UCSD-AML1 (cell line): Measurements from ENCODE around the gene GBX2.

Experiments
- DNase-seq: peaks from one replicate; lab custom pipeline; 2025; ENCODE audit not compliant: unreplicated experiment; lab: John Stamatoyannopoulos, UW

Gene GBX2

GRCh38 chr2:236168110-236169080 lies at the start of gene GBX2:
GBX2 (minus strand) TSS chr2:236168386; CDS start chr2:236167971, 415 bp downstream.
- no peak for DNase-seq

GRCh38 chr2:236217926-236218325 lies 49.7 kb upstream of the GBX2 start:
- DNase-seq = no peak

GRCh38 chr2:236216711-236217110 lies 48.5 kb upstream of the GBX2 start:
- DNase-seq = no peak

- DNase-seq = no peak
These were observed 47.7 kb upstream of the GBX2 start for GRCh38 chr2:236215761-236216333.

- no peak for DNase-seq
These were observed 47.0 kb upstream of the GBX2 start for GRCh38 chr2:236215196-236215595.

GRCh38 chr2:236214376-236214995 lies 46.3 kb upstream of the GBX2 start:
- no peak for DNase-seq

GRCh38 chr2:236211296-236211695 lies 43.1 kb upstream of the GBX2 start:
- no peak for DNase-seq

GRCh38 chr2:236210536-236210935 lies 42.4 kb upstream of the GBX2 start:
- DNase-seq = no peak

GRCh38 chr2:236209996-236210395 lies 41.8 kb upstream of the GBX2 start:
- DNase-seq = no peak

- DNase-seq = no peak
These were observed 41.3 kb upstream of the GBX2 start for GRCh38 chr2:236209535-236209934.

GRCh38 chr2:236208019-236208926 lies 40.1 kb upstream of the GBX2 start:
- no peak for DNase-seq

- no peak for DNase-seq
These were observed 39.3 kb upstream of the GBX2 start for GRCh38 chr2:236207472-236207871.

- no peak for DNase-seq
These were observed 37.9 kb upstream of the GBX2 start for GRCh38 chr2:236205867-236206645.

- no peak for DNase-seq
These were observed 36.8 kb upstream of the GBX2 start for GRCh38 chr2:236204953-236205352.

- no peak for DNase-seq
These were observed 32.2 kb upstream of the GBX2 start for GRCh38 chr2:236200378-236200777.

- DNase-seq = no peak
These were observed 28.2 kb upstream of the GBX2 start for GRCh38 chr2:236196366-236196765.

GRCh38 chr2:236195726-236196125 lies 27.5 kb upstream of the GBX2 start:
- DNase-seq = no peak

- no peak for DNase-seq
These were observed 26.6 kb upstream of the GBX2 start for GRCh38 chr2:236194786-236195185.

- no peak for DNase-seq
These were observed 24.8 kb upstream of the GBX2 start for GRCh38 chr2:236193026-236193425.

GRCh38 chr2:236190674-236191073 lies 22.5 kb upstream of the GBX2 start:
- no peak for DNase-seq
